Lung (tissue), 12 donors: ENCODE results near the gene ARHGAP8. TPM values are rescaled to one million over a fixed set of nuclear protein-coding genes. Genes with fewer than 3 reads are reported as not detected.
"Not testable (repeated sequence)": the region's sequence is repeated elsewhere in the genome, so short reads cannot be mapped to it uniquely, and the experiment has no call there.

ENCODE experiments used
- ATAC-seq: fragments of 200-7000 bp; cut with Tn5 transposase; one replicate; pipeline ENCODE4 v1.9.1; 2020; ENCODE audit warnings: moderate number of reproducible peaks; ENCODE audit not compliant: insufficient read depth, low FRiP score
- DNase-seq, 3 donors: peaks; one replicate each; pipeline ENCODE4 v3.0.0-alpha.2; 2013 to 2017
- H3K27ac ChIP-seq, 2 donors: one replicate each; pipeline ENCODE4 v1.5.1; 2013; ENCODE audit warnings: mild to moderate bottlenecking in 2 of 2, moderate library complexity in 2 of 2, control low read depth in 1 of 2, inconsistent platforms in 1 of 2, low read depth in 1 of 2, low read length in 1 of 2
- H3K27me3 ChIP-seq, 3 donors: one replicate each; pipeline ENCODE4 v1.5.1; 2013; ENCODE audit warnings: low read length in 2 of 3; ENCODE audit not compliant: control insufficient read depth in 3 of 3, insufficient read depth in 3 of 3
- H3K36me3 ChIP-seq, 4 donors: one replicate each; pipeline ENCODE4 v1.5.1; 2013; ENCODE audit warnings: low read length in 4 of 4, mild to moderate bottlenecking in 1 of 4, moderate library complexity in 1 of 4; ENCODE audit not compliant: control insufficient read depth in 4 of 4, insufficient read depth in 4 of 4
- H3K4me1 ChIP-seq, 5 donors: one replicate each; pipeline ENCODE4 v1.5.1; 2013; ENCODE audit warnings: low read length in 5 of 5, mild to moderate bottlenecking in 2 of 5, moderate library complexity in 1 of 5; ENCODE audit not compliant: control insufficient read depth in 5 of 5, insufficient read depth in 5 of 5
- H3K4me3 ChIP-seq: one replicate; pipeline ENCODE4 v1.5.1; 2013; ENCODE audit warnings: mild to moderate bottlenecking, control low read depth, moderate library complexity
- H3K9ac ChIP-seq, 2 donors: one replicate each; pipeline ENCODE4 v1.5.1; 2013; ENCODE audit warnings: low read length in 2 of 2, control low read depth in 1 of 2; ENCODE audit not compliant: insufficient read depth in 1 of 2
- H3K9me3 ChIP-seq, 4 donors: one replicate each; pipeline ENCODE4 v1.5.1; 2013; ENCODE audit warnings: low read length in 3 of 4, mild to moderate bottlenecking in 1 of 4, moderate library complexity in 1 of 4; ENCODE audit not compliant: control insufficient read depth in 4 of 4, insufficient read depth in 3 of 4
- WGBS, 2 donors: extraction: QIAGEN DNeasy Blood & Tissue Kit; methylation state at CpG; one replicate each; pipeline ENCODE4 v1.1.7; 2013; 5-methylcytosine and 5-hydroxymethylcytosine counted together
- polyA plus RNA-seq, 2 donors: library from polyadenylated mRNA; stranded (reverse); fragments of 200-250 nt; gene quantifications; one replicate each; pipeline ENCODE4 v1.2.1, GENCODE V29; 2013
- total RNA-seq, 2 donors: library from RNA; depleted of rRNA in 1 of 2; stranded (reverse); fragments of >200 nt in 1 of 2; gene quantifications; one replicate each; pipeline ENCODE4 v1.2.1, GENCODE V29; 2014 to 2021
- TF ChIP-seq, protein P1 (sequence below): IDR thresholded peaks from 2 replicates; pipeline ENCODE4 v1.5.1; 2012; ENCODE audit warnings: mild to moderate bottlenecking; ENCODE audit errors: control extremely low read depth, extremely low read depth
- donor health status: control.
- donor health status: control.
- donor health status: Bipolar disorder and iron deficiency.
- donor health status: healthy.
- donor health status: DM: yes; HTN: yes; CAD: no.

ARHGAP8 gene
- total and polyA plus RNA-seq, 4 donors = 6.8 to 21.6 (median 16.5) TPM

DNA sequence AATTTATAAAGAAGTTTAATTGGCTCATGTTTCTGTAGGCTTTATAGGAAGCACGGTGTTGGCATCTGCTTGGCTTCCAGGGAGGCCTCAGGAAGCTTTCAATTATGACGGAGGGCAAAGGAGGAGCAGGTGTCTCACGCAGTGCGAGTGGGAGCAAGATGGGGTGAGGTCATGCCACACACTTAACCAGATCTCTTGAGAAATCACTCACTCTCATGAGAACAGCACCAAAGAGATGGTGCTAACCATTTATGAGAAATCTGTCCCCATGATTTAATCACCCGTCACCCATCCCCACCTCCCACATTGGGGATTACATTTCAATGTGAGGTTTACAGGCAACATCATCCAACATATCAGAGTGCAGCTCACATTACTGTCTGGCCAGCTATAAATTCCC is 103.5 kb downstream of the ARHGAP8 start:
- DNase-seq (no peak), ATAC-seq (no peak)
- H3K9ac ChIP-seq = no peak overlapping the region
- H3K4me3 ChIP-seq = no peak overlapping the region
- H3K27ac ChIP-seq = no peak overlapping the region
- WGBS, 2 donors = 92 to 95% methylated on average over 5 of the region's 5 CpGs
- TF ChIP-seq, protein P1, sequence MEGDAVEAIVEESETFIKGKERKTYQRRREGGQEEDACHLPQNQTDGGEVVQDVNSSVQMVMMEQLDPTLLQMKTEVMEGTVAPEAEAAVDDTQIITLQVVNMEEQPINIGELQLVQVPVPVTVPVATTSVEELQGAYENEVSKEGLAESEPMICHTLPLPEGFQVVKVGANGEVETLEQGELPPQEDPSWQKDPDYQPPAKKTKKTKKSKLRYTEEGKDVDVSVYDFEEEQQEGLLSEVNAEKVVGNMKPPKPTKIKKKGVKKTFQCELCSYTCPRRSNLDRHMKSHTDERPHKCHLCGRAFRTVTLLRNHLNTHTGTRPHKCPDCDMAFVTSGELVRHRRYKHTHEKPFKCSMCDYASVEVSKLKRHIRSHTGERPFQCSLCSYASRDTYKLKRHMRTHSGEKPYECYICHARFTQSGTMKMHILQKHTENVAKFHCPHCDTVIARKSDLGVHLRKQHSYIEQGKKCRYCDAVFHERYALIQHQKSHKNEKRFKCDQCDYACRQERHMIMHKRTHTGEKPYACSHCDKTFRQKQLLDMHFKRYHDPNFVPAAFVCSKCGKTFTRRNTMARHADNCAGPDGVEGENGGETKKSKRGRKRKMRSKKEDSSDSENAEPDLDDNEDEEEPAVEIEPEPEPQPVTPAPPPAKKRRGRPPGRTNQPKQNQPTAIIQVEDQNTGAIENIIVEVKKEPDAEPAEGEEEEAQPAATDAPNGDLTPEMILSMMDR = no peak
- H3K4me1 ChIP-seq = no peaks in the 10 kb centered on the region
- H3K27me3 ChIP-seq = no peaks in the 10 kb centered on the region
- no peaks in the 10 kb centered on the region for H3K36me3 ChIP-seq
- H3K9me3 ChIP-seq = no peaks in the 10 kb centered on the region

- H3K27ac ChIP-seq = not testable (repeated sequence)
- WGBS, 2 donors = 62 to 79% methylated on average over 6 to 7 of the region's 7 CpGs
These were observed 106.4 kb downstream of the ARHGAP8 start for GRCh38 chr22:44858819-44859218.

GRCh38 chr22:44859641-44860040 is 107.3 kb downstream of the ARHGAP8 start:
- Histone ChIP-seq H3K36me3 (no peaks in the 10 kb centered on the region), H3K9me3 (peaks cover 0 to 2% (median 0%) of the 10 kb centered on the region in 4 donors), H3K4me1 (no peaks in the 10 kb centered on the region), H3K4me3 (no peak overlapping the region), H3K9ac (no peak overlapping the region), H3K27me3 (no peaks in the 10 kb centered on the region), H3K27ac (no peak overlapping the region)
- TF ChIP-seq, protein P1 = no peak
- no peak for DNase-seq
- ATAC-seq = no peak
- 84 to 90% methylated on average over 13 of the region's 13 CpGs for WGBS, 2 donors

More at GRCh38 chr22:44858819-44859218, 106.4 kb downstream of the ARHGAP8 start:
- not testable (repeated sequence) for H3K9me3 ChIP-seq, ATAC-seq, H3K4me1 ChIP-seq, H3K27me3 ChIP-seq, H3K36me3 ChIP-seq, H3K4me3 ChIP-seq, DNase-seq, H3K9ac ChIP-seq

- TF ChIP-seq, protein P1 = no peak
- no peak overlapping the region for H3K9ac ChIP-seq
- H3K27ac ChIP-seq = no peak overlapping the region
- no peaks in the 10 kb centered on the region for H3K27me3 ChIP-seq
- H3K4me1 ChIP-seq = no peaks in the 10 kb centered on the region
- ATAC-seq = no peak
- H3K36me3 ChIP-seq = no peaks in the 10 kb centered on the region
- peaks cover 0 to 5% (median 0%) of the 10 kb centered on the region in 4 donors for H3K9me3 ChIP-seq
- 79 to 90% methylated on average over 6 of the region's 6 CpGs for WGBS, 2 donors
- DNase-seq = no peak
- no peak overlapping the region for H3K4me3 ChIP-seq
These were observed 107.9 kb downstream of the ARHGAP8 start for GRCh38 chr22:44860311-44860710.
